ENCODE data around the gene CD300LB.

DNA sequence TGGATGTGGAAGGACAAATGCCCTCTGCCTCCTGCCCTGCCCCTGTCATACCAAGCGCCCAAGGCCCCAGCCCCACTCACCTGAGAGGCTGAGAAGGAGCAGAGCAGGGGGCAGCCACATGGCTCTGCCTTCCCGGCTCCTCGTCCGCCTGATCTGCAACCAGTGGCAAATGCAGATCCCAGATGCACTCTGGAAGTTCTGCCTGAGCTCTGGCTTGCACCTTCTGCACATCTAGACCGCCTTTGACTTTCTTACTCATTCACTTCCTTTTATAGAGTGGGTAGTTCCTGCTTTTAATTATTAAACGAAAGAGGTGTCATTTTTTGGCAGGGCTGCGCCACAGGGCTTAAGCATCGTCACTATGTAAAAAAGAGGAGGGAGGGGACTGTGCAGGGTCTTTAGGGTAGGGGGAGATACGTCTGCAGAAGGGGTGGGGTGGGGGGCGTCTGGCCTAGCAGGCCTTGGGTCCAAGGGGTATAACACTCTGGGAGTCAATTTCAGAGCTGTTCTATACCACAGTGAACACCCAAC, at the start of gene CD300LB:
- TF ChIP-seq, protein P1, sequence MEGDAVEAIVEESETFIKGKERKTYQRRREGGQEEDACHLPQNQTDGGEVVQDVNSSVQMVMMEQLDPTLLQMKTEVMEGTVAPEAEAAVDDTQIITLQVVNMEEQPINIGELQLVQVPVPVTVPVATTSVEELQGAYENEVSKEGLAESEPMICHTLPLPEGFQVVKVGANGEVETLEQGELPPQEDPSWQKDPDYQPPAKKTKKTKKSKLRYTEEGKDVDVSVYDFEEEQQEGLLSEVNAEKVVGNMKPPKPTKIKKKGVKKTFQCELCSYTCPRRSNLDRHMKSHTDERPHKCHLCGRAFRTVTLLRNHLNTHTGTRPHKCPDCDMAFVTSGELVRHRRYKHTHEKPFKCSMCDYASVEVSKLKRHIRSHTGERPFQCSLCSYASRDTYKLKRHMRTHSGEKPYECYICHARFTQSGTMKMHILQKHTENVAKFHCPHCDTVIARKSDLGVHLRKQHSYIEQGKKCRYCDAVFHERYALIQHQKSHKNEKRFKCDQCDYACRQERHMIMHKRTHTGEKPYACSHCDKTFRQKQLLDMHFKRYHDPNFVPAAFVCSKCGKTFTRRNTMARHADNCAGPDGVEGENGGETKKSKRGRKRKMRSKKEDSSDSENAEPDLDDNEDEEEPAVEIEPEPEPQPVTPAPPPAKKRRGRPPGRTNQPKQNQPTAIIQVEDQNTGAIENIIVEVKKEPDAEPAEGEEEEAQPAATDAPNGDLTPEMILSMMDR (IDR thresholded peaks at IDR 0.05) = no peak
- TF ChIP-seq POLR2A (IDR thresholded peaks at IDR 0.05) = no peak

Measured in prostate gland (tissue), 2 donors.